GM21423 (cell line): Measurements from ENCODE around the gene CLECL1.
"Not testable (repeated sequence)": the region's sequence is repeated elsewhere in the genome, so short reads cannot be mapped to it uniquely, and the experiment has no call there.

Experiments used
- ATAC-seq: cut with Tn5 transposase; IDR thresholded peaks from one replicate; pipeline ENCODE4 v1.9.1; 2021; ENCODE audit warnings: mild to moderate bottlenecking, moderate library complexity; ENCODE audit not compliant: unreplicated experiment

Gene CLECL1

GRCh38 chr12:9725213-9725870 is 7.6 kb downstream of the CLECL1 start:
- no peak for ATAC-seq

GRCh38 chr12:9724023-9724422 is 8.9 kb downstream of the CLECL1 start:
- ATAC-seq: no peak

GRCh38 chr12:9721394-9722092 is 11.4 kb downstream of the CLECL1 start:
- ATAC-seq: peak; percentile 58

GRCh38 chr12:9719790-9720189 is 13.1 kb downstream of the CLECL1 start:
- no peak for ATAC-seq

GRCh38 chr12:9718968-9719367 is 13.9 kb downstream of the CLECL1 start:
- peak; percentile 37 for ATAC-seq

GRCh38 chr12:9717070-9717925 is 15.6 kb downstream of the CLECL1 start:
- no peak for ATAC-seq

GRCh38 chr12:9713032-9713558 is 19.8 kb downstream of the CLECL1 start:
- ATAC-seq: peak; percentile 68

- ATAC-seq: no peak
Observed at GRCh38 chr12:9711664-9712063, 21.2 kb downstream of the CLECL1 start.

- no peak for ATAC-seq
Observed at GRCh38 chr12:9710584-9711375, 22.1 kb downstream of the CLECL1 start.

- no peak for ATAC-seq
Observed at GRCh38 chr12:9708853-9709252, 24.0 kb downstream of the CLECL1 start.

GRCh38 chr12:9707864-9708808 is 24.8 kb downstream of the CLECL1 start:
- no peak for ATAC-seq

- no peak for ATAC-seq
Observed at GRCh38 chr12:9707356-9707755, 25.5 kb downstream of the CLECL1 start.

- ATAC-seq: no peak
Observed at GRCh38 chr12:9706086-9706685, 26.7 kb downstream of the CLECL1 start.

GRCh38 chr12:9704561-9704960 is 28.3 kb downstream of the CLECL1 start:
- not testable (repeated sequence) for ATAC-seq

GRCh38 chr12:9702255-9702654 is 30.6 kb downstream of the CLECL1 start:
- no peak for ATAC-seq

- ATAC-seq: no peak
Observed at GRCh38 chr12:9701380-9702154, 31.3 kb downstream of the CLECL1 start.

- no peak for ATAC-seq
Observed at GRCh38 chr12:9700606-9700956, 32.3 kb downstream of the CLECL1 start.

- no peak for ATAC-seq
Observed at GRCh38 chr12:9699898-9700605, 32.8 kb downstream of the CLECL1 start.
